HepG2 (cell line): ENCODE measurements around the gene KCNB1. TPM values are rescaled to one million over a fixed set of nuclear protein-coding genes. Genes with fewer than 3 reads are reported as not detected.

ENCODE experiments used
- ATAC-seq: fragments of 200-7000 bp; cut with Tn5 transposase; 3 replicates; pipeline ENCODE4 v1.9.1; 2020; ENCODE audit warnings: mild to moderate bottlenecking, moderate library complexity
- BruUV-seq: library from RNA; stranded (reverse); fragments of 400-500 nt; replicated peaks from 2 replicates; lab custom pipeline; 2021; lab: Mats Ljungman, UMichigan
- CTCF ChIA-PET: fragments of 300-600 bp; formaldehyde crosslinking; extraction: SDS; loops from one replicate; lab custom pipeline; 2021; ENCODE audit warnings: low total read pairs, inconsistent platforms, low intra/inter-chr PET ratio; lab: Yijun Ruan, JAX
- POLR2A ChIA-PET: fragments of 350-600 bp; sonication (Branson Sonifier 250); formaldehyde crosslinking; loops from one replicate; lab custom pipeline; 2020; ENCODE audit warnings: antibody characterized with exemption, inconsistent platforms; lab: Yijun Ruan, JAX
- DNase-seq: peaks from one replicate; pipeline ENCODE4 v3.0.0-alpha.2; 2015; ENCODE audit warnings: low spot score
- FAIRE-seq: peaks from 3 replicates; lab custom pipeline; 2011; peaks lifted over from hg19 to GRCh38; lab: Jason Lieb, UNC
- H2AFZ ChIP-seq: one replicate; pipeline ENCODE4 v1.6.1; 2011; ENCODE audit warnings: low read length, inconsistent platforms
- H3K27ac ChIP-seq: fragments of 300-600 bp; 3 replicates; pipeline ENCODE4 v1.8.0; 2011; ENCODE audit warnings: mixed run types, mild to moderate bottlenecking, mixed read lengths, low read length, inconsistent platforms; ENCODE audit not compliant: insufficient read depth; ENCODE audit errors: extremely low read length
- H3K27me3 ChIP-seq, 2 experiments: fragments of 200-600 bp in 1 of 2; 2 replicates in 1 of 2; 3 replicates in 1 of 2; pipeline versions ENCODE4 v1.6.0 to v1.8.0; 2011; ENCODE audit warnings: low read length in 2 of 2, mild to moderate bottlenecking in 2 of 2, moderate library complexity in 2 of 2, inconsistent platforms in 1 of 2; ENCODE audit not compliant: insufficient read depth in 2 of 2, control insufficient read depth in 1 of 2
- H3K36me3 ChIP-seq, 2 experiments: fragments of 200-600 bp in 1 of 2; replicated peaks in 1 of 2; 2 replicates in 1 of 2; 3 replicates in 1 of 2; pipeline versions ENCODE4 v1.5.1 to v1.8.0; 2011; ENCODE audit warnings: low read length in 2 of 2, inconsistent platforms in 1 of 2; ENCODE audit not compliant: insufficient read depth in 2 of 2, control insufficient read depth in 1 of 2
- H3K4me1 ChIP-seq: 2 replicates; pipeline ENCODE4 v1.5.1; 2012; ENCODE audit warnings: low read length, inconsistent platforms; ENCODE audit not compliant: insufficient read depth
- H3K4me2 ChIP-seq: 2 replicates; pipeline ENCODE4 v1.6.0; 2011; ENCODE audit warnings: low read depth, low read length, inconsistent platforms
- H3K4me3 ChIP-seq, 3 experiments: fragments of 200-600 bp in 1 of 3; sonication (generic), shearing (Covaris generic) in 1 of 3; replicated peaks in 1 of 3; 2 replicates each; pipeline ENCODE4 v1.5.1; 2011 to 2016; ENCODE audit warnings: low read length in 3 of 3, inconsistent platforms in 2 of 3, low read depth in 2 of 3, mild to moderate bottlenecking in 2 of 3, control low read depth in 1 of 3, mixed read lengths in 1 of 3; ENCODE audit not compliant: insufficient read depth in 1 of 3
- H3K79me2 ChIP-seq: one replicate; pipeline ENCODE4 v1.6.1; 2011; ENCODE audit warnings: low read length, inconsistent platforms; ENCODE audit not compliant: insufficient read depth
- H3K9ac ChIP-seq: 2 replicates; pipeline ENCODE4 v1.6.0; 2011; ENCODE audit warnings: mild to moderate bottlenecking, low read depth, low read length, inconsistent platforms; ENCODE audit not compliant: insufficient read depth
- H3K9me3 ChIP-seq: 2 replicates; pipeline ENCODE4 v1.5.1; 2012; ENCODE audit warnings: mild to moderate bottlenecking, low read length
- H4K20me1 ChIP-seq: 2 replicates; pipeline ENCODE4 v1.6.0; 2011; ENCODE audit warnings: inconsistent platforms, mild to moderate bottlenecking, low read length, moderate library complexity; ENCODE audit not compliant: insufficient read depth
- FOXC1 ChIP-seq: sonication (generic); formaldehyde crosslinking; IDR thresholded peaks from 2 replicates; pipeline ENCODE4 v1.8.0; 2022; ENCODE audit warnings: mild to moderate bottlenecking, missing genetic modification reagents, borderline replicate concordance
- GABPB1 ChIP-seq: IDR thresholded peaks from 2 replicates; pipeline ENCODE4 v1.6.1; 2016; ENCODE audit warnings: mild to moderate bottlenecking, missing genetic modification reagents, moderate library complexity, missing compliant biosample characterization
- GZF1 ChIP-seq: sonication (generic); formaldehyde crosslinking; IDR thresholded peaks from 2 replicates; pipeline ENCODE4 v1.5.1; 2020; ENCODE audit warnings: mild to moderate bottlenecking, missing genetic modification reagents
- HIVEP1 ChIP-seq: sonication (generic); formaldehyde crosslinking; IDR thresholded peaks from 2 replicates; pipeline ENCODE4 v1.4.0; 2020; ENCODE audit warnings: mild to moderate bottlenecking, missing genetic modification reagents
- JDP2 ChIP-seq: sonication (generic); formaldehyde crosslinking; IDR thresholded peaks from 2 replicates; pipeline ENCODE4 v1.8.1; 2022; ENCODE audit warnings: missing genetic modification reagents, borderline replicate concordance
- MXI1 ChIP-seq: IDR thresholded peaks from 3 replicates; pipeline ENCODE4 v1.6.1; 2012; ENCODE audit warnings: low read depth, low read length, inconsistent platforms, borderline replicate concordance
- SCMH1 ChIP-seq: sonication (generic); formaldehyde crosslinking; IDR thresholded peaks from 2 replicates; pipeline ENCODE4 v1.9.0; 2021; ENCODE audit warnings: missing genetic modification reagents, mild to moderate bottlenecking, borderline replicate concordance
- YY1 ChIP-seq: IDR thresholded peaks from 2 replicates; pipeline ENCODE4 v1.6.1; 2011; ENCODE audit warnings: low read length, low read depth, moderate library complexity, mild to moderate bottlenecking; ENCODE audit not compliant: insufficient read depth, insufficient replicate concordance
- ZFX ChIP-seq: sonication (generic); formaldehyde crosslinking; IDR thresholded peaks from 2 replicates; pipeline ENCODE4 v1.4.0; 2020; ENCODE audit warnings: mild to moderate bottlenecking, low read depth, missing genetic modification reagents, moderate library complexity
- ZIK1 ChIP-seq: sonication (generic); formaldehyde crosslinking; IDR thresholded peaks from 2 replicates; pipeline ENCODE4 v1.5.0; 2020; ENCODE audit warnings: mild to moderate bottlenecking, low read depth, missing genetic modification reagents, borderline replicate concordance
- WGBS: methylation state at CpG from one replicate; pipeline ENCODE4 v1.1.6; 2017; ENCODE audit warnings: low lambda C conversion rate; 5-methylcytosine and 5-hydroxymethylcytosine counted together
- in situ Hi-C: cut with HindIII; loops from 2 replicates; pipeline ENCODE4 v1.10.0; 2017; ENCODE audit warnings: low pct_unique_long_range_greater_than_20kb; ENCODE audit not compliant: extremely low pct_ligation_motif_present
- intact Hi-C: fragments of 100-400 bp; cut with micrococcal nuclease; formaldehyde crosslinking; loops from one replicate; pipeline ENCODE4 v1.10.0; 2022; ENCODE audit not compliant: unreplicated experiment
- polyA plus RNA-seq, 8 experiments: library from polyadenylated mRNA; depleted of rRNA in 3 of 8; stranded (reverse) in 7 of 8; unstranded in 1 of 8; fragments of >200 nt; fragmentation: Illumina TruSeq in 4 of 8; extraction: Trizol in 4 of 8; gene quantifications; 2 replicates each; pipeline versions ENCODE4 v1.2.1 to v1.2.3, GENCODE V29; 2011 to 2016; ENCODE audit warnings: low read depth in 4 of 8, missing spikeins in 1 of 8, mixed read lengths in 1 of 8; ENCODE audit not compliant: insufficient read depth in 1 of 8
- total RNA-seq, 5 experiments: library from RNA; depleted of rRNA; stranded (reverse); fragments of >200 nt; fragmentation: Illumina TruSeq; extraction: Trizol; gene quantifications; 2 replicates each; pipeline ENCODE4 v1.2.3, GENCODE V29; 2016; ENCODE audit warnings: low read depth in 1 of 5
- TF ChIP-seq, protein P1 (sequence below): sonication (generic); formaldehyde crosslinking; IDR thresholded peaks from 2 replicates; pipeline ENCODE4 v1.5.1; 2020; ENCODE audit warnings: mild to moderate bottlenecking, moderate library complexity, missing genetic modification reagents

The KCNB1 gene
- total and polyA plus RNA-seq, 2 of the 13 experiments (the other 11 are each of a cell fraction or from before 2014, with no cell fraction given), result 0.02 TPM; not detected in 1

DNA sequence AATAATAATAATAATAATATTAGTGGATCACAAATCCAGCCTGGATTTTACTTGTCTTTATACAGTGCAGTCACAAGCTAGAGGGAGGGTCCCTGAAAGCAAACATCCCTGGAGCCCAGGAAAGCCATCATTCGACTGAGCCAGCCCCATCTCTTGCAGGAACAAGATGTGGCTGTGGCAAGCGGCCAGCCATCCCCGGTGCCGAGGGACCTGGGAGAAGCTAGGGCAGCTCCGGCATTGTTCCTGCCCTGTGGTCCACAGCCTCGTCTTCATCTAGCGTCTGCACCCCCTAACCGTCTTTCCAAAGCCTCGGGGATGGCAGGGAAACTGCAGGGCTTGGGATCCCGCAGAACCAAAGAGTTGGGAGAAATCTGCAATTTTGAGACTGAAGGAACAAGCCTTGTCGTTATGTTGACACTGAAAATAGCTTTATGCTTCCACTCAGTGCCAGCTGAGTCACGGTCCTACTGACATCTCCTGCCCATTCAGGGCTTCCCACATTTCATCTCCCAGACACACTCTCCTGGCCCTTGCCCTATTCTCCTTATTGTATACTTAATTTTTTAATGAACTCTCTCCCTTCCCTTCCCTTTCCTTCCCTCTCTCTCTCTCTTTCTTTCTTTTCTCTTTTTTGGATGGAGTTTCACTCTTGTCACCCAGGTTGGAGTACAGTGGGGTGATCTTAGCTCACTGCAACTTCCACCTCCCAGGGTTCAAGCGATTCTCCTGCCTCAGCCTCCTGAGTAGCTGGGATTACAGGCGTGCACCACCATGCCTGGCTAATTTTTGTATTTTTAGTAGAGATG lies 142.1 kb downstream of the KCNB1 start:
- no peaks in the 10 kb centered on the region for H3K79me2 ChIP-seq
- no peak for ATAC-seq

More for the DNA sequence above, 142.1 kb downstream of the KCNB1 start:
- no peak overlapping the region for H2AFZ ChIP-seq
- FAIRE-seq (no peak), DNase-seq (no peak)
- intact Hi-C loops, result no loop called here
- WGBS, result 11% methylated on average over 14 of the region's 14 CpGs
- H3K9me3 ChIP-seq, result no peaks in the 10 kb centered on the region
- no peak overlapping the region for H3K4me2 ChIP-seq
- H3K27ac ChIP-seq, result no peak overlapping the region
- H3K9ac ChIP-seq, result no peak overlapping the region
- ChIA-PET POLR2A (no interaction called here), CTCF (no interaction called here)
- no peak for TF ChIP-seq HIVEP1 (CRISPR knock-in tag)
- no peak for TF ChIP-seq MXI1
- TF ChIP-seq, protein P1, sequence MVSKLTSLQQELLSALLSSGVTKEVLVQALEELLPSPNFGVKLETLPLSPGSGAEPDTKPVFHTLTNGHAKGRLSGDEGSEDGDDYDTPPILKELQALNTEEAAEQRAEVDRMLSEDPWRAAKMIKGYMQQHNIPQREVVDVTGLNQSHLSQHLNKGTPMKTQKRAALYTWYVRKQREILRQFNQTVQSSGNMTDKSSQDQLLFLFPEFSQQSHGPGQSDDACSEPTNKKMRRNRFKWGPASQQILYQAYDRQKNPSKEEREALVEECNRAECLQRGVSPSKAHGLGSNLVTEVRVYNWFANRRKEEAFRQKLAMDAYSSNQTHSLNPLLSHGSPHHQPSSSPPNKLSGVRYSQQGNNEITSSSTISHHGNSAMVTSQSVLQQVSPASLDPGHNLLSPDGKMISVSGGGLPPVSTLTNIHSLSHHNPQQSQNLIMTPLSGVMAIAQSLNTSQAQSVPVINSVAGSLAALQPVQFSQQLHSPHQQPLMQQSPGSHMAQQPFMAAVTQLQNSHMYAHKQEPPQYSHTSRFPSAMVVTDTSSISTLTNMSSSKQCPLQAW (CRISPR knock-in tag), result no peak
- TF ChIP-seq FOXC1, result no peak
- no peak for TF ChIP-seq GZF1 (CRISPR knock-in tag)
- no peak for TF ChIP-seq YY1
- TF ChIP-seq JDP2, result no peak
- TF ChIP-seq ZFX (CRISPR knock-in tag), result no peak
- TF ChIP-seq ZIK1 (CRISPR knock-in tag), result no peak
- no peak for TF ChIP-seq SCMH1
- TF ChIP-seq GABPB1 (CRISPR knock-in tag), result no peak
- BruUV-seq, result no TSS peak
- H3K4me3 ChIP-seq, result no peak overlapping the region
- H3K27me3 ChIP-seq, result peaks cover 6 to 41% of the 10 kb centered on the region in 2 experiments; a peak in 3 of 5 replicates
- in situ Hi-C loops, result loop anchor here (25.0 kb wide), 1 partner anchor 547 kb away; no protein-coding TSS in a partner anchor
- no peaks in the 10 kb centered on the region; the same call in 1 of the 2 replicates for H4K20me1 ChIP-seq
- no peaks in the 10 kb centered on the region for H3K36me3 ChIP-seq
- H3K4me1 ChIP-seq, result no peaks in the 10 kb centered on the region
